HG03280 (cell line): ENCODE measurements around the gene PYGB.

ENCODE experiments used
- ATAC-seq: cut with Tn5 transposase; IDR thresholded peaks from one replicate; pipeline ENCODE4 v1.9.1; 2021; ENCODE audit warnings: mild to moderate bottlenecking, moderate library complexity; ENCODE audit not compliant: unreplicated experiment

Gene PYGB

GRCh38 chr20:25247956-25248785 lies at the start of gene PYGB:
TSS of gene PYGB (plus strand) at chr20:25248085. CDS start at chr20:25248179, 94 bp downstream.
- ATAC-seq: peak; percentile 65

DNA sequence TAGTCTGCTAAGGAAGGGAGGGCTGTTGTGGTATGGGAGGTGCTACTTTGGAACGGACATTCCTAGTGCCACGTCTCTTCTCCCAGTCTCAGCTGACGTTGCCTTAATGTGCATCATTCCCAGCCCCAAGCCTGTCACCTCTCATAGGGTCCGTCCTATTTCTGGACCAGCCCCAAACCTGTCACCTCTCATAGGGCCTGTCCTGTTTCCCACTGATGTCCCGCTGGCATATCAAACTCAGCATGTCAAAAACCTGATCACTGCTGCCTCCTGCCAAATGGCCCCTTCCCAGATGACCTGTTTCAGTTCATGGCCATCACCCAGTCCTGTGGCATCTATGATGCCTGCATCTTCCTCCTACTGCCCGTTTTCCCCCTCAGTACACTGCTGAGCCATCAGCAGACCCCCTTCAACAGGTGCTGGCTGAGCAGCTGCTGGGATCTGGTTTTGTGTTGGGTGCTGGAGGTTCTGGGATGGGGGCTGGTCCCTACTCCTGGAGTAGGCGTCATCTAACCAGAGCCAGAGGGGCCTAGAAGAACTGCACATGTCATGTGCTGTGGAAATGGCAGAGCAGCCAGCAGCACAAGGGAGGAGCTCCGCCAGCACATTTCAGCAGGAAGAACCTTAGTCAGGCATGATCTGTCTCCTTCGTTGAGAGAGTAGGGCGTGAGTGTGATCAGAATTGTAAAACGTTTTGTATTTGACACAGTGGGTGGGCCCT lies 49.1 kb upstream of the PYGB start:
- ATAC-seq: no peak

DNA sequence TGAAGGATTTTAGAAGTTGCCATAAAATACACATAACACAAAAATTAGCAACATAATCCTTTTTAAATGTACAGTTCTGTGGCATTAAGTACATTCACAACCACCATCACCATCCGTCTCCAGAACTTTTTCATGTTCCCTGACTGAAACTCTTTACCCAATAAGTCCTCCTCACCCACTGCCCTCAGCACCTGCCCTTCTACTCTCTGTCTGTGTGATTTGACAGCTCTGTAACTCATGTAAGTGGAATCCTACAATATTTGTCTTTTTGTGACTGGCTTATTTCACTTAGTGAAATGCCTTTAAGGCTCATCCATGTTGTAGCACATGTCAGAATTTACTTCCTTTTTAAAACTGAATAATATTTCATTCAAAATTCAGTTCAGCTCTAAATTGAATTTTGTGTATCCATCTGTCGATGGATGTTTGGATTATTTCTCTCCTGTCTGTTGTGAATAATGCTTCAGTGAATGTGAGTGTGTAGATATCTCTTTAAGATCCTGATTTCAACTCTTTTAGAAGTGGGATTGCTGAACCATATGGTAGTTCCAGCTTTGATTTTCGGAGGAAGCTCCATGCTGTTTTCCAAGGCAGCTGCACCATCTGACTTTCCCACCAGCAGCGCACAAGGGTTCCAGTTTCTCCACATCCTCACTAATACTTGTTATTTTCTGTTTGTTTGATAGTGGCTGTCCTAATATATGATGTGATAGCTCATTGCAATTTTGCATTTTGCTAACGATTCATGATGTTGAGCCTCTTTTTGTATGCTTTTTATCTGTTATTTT lies 48.2 kb upstream of the PYGB start:
- ATAC-seq: no peak

DNA sequence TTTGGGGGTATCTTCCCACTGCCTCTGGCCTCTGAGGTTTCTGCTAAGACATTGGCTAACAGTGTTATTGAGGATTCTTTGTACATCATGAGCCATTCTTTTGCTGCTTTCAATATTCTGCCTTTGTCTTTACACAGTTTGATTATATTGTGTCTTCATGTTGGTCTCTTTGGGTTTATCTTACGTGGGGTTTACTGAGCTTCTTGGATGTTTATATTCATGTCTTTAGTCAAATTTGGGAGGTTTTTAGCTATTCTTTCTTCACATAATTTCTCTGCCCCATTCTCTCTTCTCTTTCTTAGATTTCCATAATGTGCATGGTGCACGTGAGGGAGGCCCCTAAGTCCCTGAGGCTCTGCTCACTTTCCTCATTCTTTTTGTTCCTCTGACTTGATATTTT lies 44.8 kb upstream of the PYGB start:
- ATAC-seq: no peak

DNA sequence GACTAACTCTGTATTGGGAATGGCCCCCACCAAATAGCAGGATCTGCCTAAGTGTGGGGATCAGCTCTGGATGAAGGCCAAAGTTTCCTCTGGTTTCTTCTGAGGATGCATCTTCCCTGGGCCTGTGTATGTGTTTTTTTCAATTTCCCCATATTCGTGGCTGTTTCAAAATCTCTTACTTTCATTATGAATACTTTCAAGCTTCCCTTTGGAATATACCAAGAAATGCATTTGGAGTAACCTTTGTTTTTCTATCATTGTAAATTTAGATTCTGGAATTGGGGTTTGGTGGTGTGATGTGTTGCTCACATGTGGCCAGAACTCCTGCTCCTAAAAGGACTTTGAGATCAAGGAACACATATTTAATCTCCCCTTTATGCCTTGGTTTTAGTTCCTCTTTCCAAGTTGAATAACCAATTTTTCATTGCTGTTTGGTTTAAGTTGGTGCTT lies 44.0 kb upstream of the PYGB start:
- no peak for ATAC-seq

DNA sequence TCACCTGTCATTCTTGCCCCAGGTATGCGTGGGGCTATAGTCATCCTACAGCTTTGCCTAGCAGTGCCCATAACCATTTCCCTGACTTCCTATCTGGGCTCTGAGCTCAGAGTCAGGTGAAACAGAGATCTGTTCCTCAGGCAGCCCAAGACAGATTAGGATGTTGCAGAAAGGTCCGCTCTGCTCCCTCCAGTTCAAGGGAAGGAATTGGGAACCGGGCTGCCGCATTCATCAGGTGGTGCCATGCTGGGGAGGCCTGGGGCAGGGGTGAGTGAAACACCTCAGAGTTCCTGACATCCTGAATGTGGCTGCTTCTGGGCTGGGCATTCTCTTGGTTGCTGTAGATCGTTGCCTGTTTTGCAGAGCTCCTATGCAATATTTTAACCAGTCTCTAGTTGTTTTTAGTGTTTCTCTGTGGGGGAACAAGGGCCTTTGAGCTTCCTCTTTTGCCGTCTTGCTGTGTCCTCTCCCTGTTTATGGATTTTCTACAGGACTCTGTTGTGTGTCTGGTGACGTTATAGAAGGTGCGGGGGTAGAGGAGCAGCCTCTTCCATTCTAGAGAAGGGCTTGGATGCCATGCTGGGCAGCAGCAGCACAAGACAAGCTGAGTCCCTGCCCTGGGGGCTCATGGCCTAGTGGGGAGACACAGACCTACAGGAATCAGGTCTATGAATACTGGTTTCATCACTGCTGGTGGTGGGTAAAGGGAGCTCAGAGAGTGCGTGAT lies 43.2 kb upstream of the PYGB start:
- ATAC-seq: no peak

GRCh38 chr20:25205277-25206062 lies 42.4 kb upstream of the PYGB start:
- ATAC-seq: no peak

GRCh38 chr20:25206063-25206403 lies 41.9 kb upstream of the PYGB start:
- ATAC-seq: no peak

DNA sequence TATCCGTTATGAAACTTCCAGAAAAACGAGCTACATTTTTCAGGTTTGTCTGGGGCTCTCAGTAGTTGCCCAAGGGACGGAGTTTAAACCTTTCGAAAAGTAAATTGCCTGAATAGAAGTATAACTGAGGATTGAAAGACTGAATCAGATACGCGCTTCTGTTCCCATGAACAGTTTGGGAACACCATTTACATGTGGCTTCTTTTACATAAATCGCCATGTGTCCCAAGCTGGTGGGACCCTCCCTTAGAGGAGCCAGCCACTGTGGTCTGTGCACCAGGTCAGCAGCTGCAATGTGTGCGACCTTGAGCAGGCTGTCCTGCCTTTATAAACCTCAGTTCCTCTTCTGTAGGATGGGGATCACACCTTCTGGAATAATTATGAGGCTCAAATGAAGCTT lies 41.3 kb upstream of the PYGB start:
- ATAC-seq: no peak

GRCh38 chr20:25207149-25207959 lies 40.5 kb upstream of the PYGB start:
- ATAC-seq: no peak

- no peak for ATAC-seq
Observed at GRCh38 chr20:25207960-25208534, 39.8 kb upstream of the PYGB start.

DNA sequence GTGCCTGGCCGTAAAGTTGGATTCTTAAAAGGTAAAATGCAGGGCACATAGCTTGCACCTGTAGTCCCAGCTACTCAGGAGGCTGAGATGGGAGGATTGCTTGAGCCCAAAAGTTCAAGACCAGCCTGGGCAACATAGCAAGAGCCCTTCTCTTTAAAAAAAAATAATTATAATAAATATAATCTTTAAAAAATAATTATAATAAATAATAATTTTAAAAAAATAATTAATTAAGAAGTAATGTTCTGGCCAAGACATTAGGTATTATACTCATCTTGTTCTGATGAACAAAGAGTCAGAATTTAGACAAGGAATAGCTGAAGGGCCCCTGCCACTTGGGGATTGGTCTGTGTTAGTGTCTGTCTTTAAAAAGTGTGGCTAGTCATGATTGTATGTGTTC lies 38.5 kb upstream of the PYGB start:
- ATAC-seq: no peak

- no peak for ATAC-seq
Observed at GRCh38 chr20:25209911-25210310, 38.0 kb upstream of the PYGB start.

GRCh38 chr20:25211273-25211672 lies 36.6 kb upstream of the PYGB start:
- ATAC-seq: no peak

DNA sequence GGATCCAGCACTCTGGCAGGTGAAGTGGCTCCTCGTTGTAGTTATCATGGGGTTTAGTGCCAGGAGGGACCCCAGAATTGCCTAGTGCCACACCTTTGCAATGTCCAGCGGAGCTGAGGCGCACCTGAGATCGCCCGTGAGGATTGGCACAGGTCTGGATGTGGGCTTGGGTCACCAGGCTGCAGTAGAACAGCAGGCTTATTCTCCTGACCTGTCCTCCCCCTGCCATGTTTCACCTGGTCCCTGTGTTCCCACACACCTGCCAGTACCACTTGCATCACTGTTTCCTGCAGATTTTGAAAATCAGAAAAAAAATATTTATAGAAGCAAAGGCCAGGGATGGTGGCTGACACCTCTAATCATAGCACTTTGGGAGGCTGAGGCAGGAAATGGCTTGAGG lies 35.6 kb upstream of the PYGB start:
- no peak for ATAC-seq

DNA sequence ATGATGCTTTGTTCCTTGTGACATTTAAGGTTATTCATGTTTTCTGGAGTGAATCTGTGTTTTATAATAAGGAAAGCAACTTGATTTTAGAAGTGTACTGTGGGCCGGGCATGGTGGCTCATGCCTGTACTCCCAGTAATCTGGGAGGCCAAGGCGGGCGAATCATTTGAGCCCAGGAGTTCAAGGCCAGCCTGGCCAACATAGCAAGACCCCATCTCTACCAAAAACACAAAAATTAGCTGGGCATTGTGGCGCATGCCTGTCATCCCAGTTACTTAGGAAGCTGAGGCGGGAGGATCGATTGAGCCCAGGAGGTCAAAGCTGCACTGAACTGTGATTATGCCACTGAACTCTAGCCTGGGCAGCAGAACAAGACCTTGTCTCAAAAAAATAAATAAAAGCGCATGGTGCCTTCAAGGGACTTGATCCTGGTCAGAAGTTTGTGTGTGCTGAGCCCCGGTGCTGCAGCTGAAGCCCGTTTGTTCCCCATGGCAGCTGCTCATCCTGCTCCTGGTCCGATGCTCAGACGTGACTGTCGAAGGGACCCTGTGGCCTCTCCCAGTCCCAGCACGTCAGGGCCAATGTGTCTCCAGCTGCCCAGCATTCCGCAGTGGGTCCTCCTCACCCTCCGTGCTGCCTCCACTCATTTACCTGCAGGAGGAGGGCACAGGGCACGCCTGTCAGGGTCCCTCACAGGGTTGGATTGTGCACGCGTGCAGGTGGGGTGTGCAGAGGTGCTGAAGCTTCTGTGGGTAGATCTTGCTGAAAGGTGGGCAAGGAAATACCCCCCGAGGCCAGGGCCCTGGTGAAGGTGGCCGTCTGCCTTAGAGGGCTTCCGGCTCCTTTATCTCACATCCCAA lies 34.1 kb upstream of the PYGB start:
- ATAC-seq: no peak

DNA sequence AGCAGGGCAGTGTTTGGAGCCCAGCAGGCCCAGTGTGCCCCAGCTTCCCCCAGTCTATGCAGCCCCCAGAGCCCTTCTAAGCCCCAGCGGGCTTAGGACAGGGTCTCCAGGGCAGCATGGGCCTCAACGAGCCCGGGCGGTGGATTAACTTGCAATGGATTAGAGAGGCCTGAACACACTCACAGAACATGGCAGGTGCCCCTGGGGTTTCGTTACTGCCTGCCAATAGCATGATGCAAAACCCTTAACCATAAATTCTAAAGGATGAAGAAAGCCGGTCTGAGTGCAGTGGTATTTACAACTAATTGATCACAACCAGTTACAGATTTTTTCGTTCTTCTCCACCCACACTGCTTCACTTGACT lies 33.5 kb upstream of the PYGB start:
- ATAC-seq: no peak

GRCh38 chr20:25214819-25215218 lies 33.1 kb upstream of the PYGB start:
- ATAC-seq: no peak
